HepG2 (cell line): Measurements from ENCODE around the gene TPGS1. TPM values are rescaled to one million over a fixed set of nuclear protein-coding genes. Genes with fewer than 3 reads are reported as not detected.

Source experiments
- AFF4 ChIP-seq: sonication (generic); formaldehyde crosslinking; IDR thresholded peaks from 2 replicates; pipeline ENCODE4 v1.4.0; 2020; ENCODE audit warnings: missing genetic modification reagents
- ASH2L ChIP-seq: fragments of 300-600, 200-600 bp; sonication (generic); IDR thresholded peaks from 2 replicates; pipeline ENCODE4 v1.7.0; 2017; ENCODE audit warnings: low read depth, mild to moderate bottlenecking, moderate library complexity, mixed read lengths, low read length; ENCODE audit not compliant: insufficient read length
- BRD4 ChIP-seq: sonication (generic); formaldehyde crosslinking; IDR thresholded peaks from 2 replicates; pipeline ENCODE4 v1.4.0; 2020; ENCODE audit warnings: missing genetic modification reagents
- DNMT1 ChIP-seq: sonication (generic); formaldehyde crosslinking; IDR thresholded peaks from 2 replicates; pipeline ENCODE4 v1.5.1; 2020; ENCODE audit warnings: mild to moderate bottlenecking, missing genetic modification reagents
- FOXA3 ChIP-seq: IDR thresholded peaks from 2 replicates; pipeline ENCODE4 v1.6.1; 2016; ENCODE audit warnings: missing genetic modification reagents, missing compliant biosample characterization
- FOXM1 ChIP-seq: sonication (generic); formaldehyde crosslinking; IDR thresholded peaks from 2 replicates; pipeline ENCODE4 v1.5.0; 2020; ENCODE audit warnings: missing genetic modification reagents
- POLR2AphosphoS5 ChIP-seq: IDR thresholded peaks from 2 replicates; pipeline ENCODE4 v1.6.1; 2012; ENCODE audit warnings: low read depth, low read length
- RFX1 ChIP-seq: fragments of 450-650 bp; IDR thresholded peaks from 2 replicates; pipeline ENCODE4 v1.6.1; 2017
- YEATS2 ChIP-seq: sonication (generic); formaldehyde crosslinking; IDR thresholded peaks from 2 replicates; pipeline ENCODE4 v1.4.0; 2020; ENCODE audit warnings: missing genetic modification reagents, borderline replicate concordance
- ZNF333 ChIP-seq: sonication (generic); formaldehyde crosslinking; IDR thresholded peaks from 2 replicates; pipeline ENCODE4 v1.4.0; 2020; ENCODE audit warnings: mild to moderate bottlenecking, missing genetic modification reagents, borderline replicate concordance
- ZSCAN21 ChIP-seq: sonication (generic); formaldehyde crosslinking; IDR thresholded peaks from 2 replicates; pipeline ENCODE4 v1.8.0; 2022; ENCODE audit warnings: mild to moderate bottlenecking, missing genetic modification reagents, moderate library complexity, borderline replicate concordance
- ZXDC ChIP-seq: sonication (generic); formaldehyde crosslinking; IDR thresholded peaks from 2 replicates; pipeline ENCODE4 v1.5.0; 2020; ENCODE audit warnings: mild to moderate bottlenecking, missing genetic modification reagents
- polyA plus RNA-seq, 8 experiments: library from polyadenylated mRNA; depleted of rRNA in 3 of 8; stranded (reverse) in 7 of 8; unstranded in 1 of 8; fragments of >200 nt; fragmentation: Illumina TruSeq in 4 of 8; extraction: Trizol in 4 of 8; gene quantifications; 2 replicates each; pipeline versions ENCODE4 v1.2.1 to v1.2.3, GENCODE V29; 2011 to 2016; ENCODE audit warnings: low read depth in 4 of 8, missing spikeins in 1 of 8, mixed read lengths in 1 of 8; ENCODE audit not compliant: insufficient read depth in 1 of 8
- total RNA-seq, 5 experiments: library from RNA; depleted of rRNA; stranded (reverse); fragments of >200 nt; fragmentation: Illumina TruSeq; extraction: Trizol; gene quantifications; 2 replicates each; pipeline ENCODE4 v1.2.3, GENCODE V29; 2016; ENCODE audit warnings: low read depth in 1 of 5
- TF ChIP-seq, protein P1 (sequence below): sonication (generic); formaldehyde crosslinking; IDR thresholded peaks from 2 replicates; pipeline ENCODE4 v1.9.0; 2022; ENCODE audit warnings: low read depth, missing genetic modification reagents
- TF ChIP-seq, protein P2 (sequence below): sonication (generic); formaldehyde crosslinking; IDR thresholded peaks from 2 replicates; pipeline ENCODE4 v1.4.0; 2020; ENCODE audit warnings: missing genetic modification reagents
- TF ChIP-seq, protein P3 (sequence below): sonication (generic); formaldehyde crosslinking; IDR thresholded peaks from 2 replicates; pipeline ENCODE4 v1.8.0; 2022; ENCODE audit warnings: mild to moderate bottlenecking, missing genetic modification reagents, borderline replicate concordance

TPGS1 gene
- total and polyA plus RNA-seq, 2 of the 13 experiments (the other 11 are each of a cell fraction or from before 2014, with no cell fraction given) = 1.1 to 6.2 TPM

DNA sequence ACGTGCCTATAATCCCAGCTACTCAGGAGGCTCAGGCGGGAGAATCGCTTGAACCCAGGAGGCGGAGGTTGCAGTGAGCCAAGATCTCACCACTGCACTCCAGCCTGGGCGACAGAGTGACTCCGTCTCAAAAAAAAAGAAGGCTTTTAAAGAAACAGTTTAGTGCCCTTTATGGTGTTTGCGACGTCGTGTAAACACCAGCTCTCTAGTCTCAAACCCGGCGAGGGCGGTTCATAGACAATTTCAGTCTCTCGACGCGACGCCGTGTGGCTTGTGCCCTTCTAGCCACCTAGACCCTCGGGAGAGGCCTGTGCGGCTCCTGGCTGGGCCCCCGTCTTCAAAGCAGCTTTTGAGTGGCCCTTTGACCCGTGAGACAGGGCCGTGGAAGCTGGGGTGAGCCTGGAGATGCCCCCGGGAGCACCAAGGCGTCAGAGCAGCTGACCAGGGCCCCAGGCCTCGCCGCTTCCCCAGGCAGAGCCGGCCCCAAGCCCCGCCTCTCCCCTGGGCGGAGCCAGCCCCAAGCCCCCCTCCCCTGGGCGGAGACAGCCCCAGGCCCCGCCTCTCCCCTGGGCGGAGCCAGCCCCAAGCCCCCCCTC is 16.1 kb upstream of the TPGS1 start (continued):
- TF ChIP-seq FOXA3 (CRISPR knock-in tag) (0 out of 2 replicates have a peak, but pooled peaks have one; percentile 11), ZNF333 (CRISPR knock-in tag) (no peak), FOXM1 (CRISPR knock-in tag) (no peak), ASH2L (no peak), BRD4 (CRISPR knock-in tag) (no peak; the same call in 1 of the 2 replicates), ZSCAN21 (no peak), DNMT1 (CRISPR knock-in tag) (no peak), AFF4 (CRISPR knock-in tag) (no peak), RFX1 (no peak), YEATS2 (CRISPR knock-in tag) (no peak), POLR2AphosphoS5 (peak; percentile 42; the same call in 1 of the 2 replicates), ZXDC (CRISPR knock-in tag) (no peak)
- TF ChIP-seq, protein P1, sequence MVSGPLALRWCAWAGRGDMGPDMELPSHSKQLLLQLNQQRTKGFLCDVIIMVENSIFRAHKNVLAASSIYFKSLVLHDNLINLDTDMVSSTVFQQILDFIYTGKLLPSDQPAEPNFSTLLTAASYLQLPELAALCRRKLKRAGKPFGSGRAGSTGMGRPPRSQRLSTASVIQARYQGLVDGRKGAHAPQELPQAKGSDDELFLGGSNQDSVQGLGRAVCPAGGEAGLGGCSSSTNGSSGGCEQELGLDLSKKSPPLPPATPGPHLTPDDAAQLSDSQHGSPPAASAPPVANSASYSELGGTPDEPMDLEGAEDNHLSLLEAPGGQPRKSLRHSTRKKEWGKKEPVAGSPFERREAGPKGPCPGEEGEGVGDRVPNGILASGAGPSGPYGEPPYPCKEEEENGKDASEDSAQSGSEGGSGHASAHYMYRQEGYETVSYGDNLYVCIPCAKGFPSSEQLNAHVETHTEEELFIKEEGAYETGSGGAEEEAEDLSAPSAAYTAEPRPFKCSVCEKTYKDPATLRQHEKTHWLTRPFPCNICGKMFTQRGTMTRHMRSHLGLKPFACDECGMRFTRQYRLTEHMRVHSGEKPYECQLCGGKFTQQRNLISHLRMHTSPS (CRISPR knock-in tag) = no peak
- TF ChIP-seq, protein P2, sequence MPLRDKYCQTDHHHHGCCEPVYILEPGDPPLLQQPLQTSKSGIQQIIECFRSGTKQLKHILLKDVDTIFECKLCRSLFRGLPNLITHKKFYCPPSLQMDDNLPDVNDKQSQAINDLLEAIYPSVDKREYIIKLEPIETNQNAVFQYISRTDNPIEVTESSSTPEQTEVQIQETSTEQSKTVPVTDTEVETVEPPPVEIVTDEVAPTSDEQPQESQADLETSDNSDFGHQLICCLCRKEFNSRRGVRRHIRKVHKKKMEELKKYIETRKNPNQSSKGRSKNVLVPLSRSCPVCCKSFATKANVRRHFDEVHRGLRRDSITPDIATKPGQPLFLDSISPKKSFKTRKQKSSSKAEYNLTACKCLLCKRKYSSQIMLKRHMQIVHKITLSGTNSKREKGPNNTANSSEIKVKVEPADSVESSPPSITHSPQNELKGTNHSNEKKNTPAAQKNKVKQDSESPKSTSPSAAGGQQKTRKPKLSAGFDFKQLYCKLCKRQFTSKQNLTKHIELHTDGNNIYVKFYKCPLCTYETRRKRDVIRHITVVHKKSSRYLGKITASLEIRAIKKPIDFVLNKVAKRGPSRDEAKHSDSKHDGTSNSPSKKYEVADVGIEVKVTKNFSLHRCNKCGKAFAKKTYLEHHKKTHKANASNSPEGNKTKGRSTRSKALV = no peak
- TF ChIP-seq, protein P3, sequence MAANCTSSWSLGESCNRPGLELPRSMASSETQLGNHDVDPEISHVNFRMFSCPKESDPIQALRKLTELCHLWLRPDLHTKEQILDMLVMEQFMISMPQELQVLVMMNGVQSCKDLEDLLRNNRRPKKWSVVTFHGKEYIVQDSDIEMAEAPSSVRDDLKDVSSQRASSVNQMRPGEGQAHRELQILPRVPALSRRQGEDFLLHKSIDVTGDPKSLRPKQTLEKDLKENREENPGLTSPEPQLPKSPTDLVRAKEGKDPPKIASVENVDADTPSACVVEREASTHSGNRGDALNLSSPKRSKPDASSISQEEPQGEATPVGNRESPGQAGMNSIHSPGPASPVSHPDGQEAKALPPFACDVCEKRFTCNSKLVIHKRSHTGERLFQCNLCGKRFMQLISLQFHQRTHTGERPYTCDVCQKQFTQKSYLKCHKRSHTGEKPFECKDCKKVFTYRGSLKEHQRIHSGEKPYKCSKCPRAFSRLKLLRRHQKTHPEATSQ = no peak
